NOMO-1 treated with DMSO at 0.1 percent for 48 hours (cell line): ENCODE measurements around the gene SLC12A6.
"Not testable (repeated sequence)": the region's sequence is repeated elsewhere in the genome, so short reads cannot be mapped to it uniquely, and the experiment has no call there.

Experiments used
- DNase-seq: peaks from one replicate; lab custom pipeline; 2025; ENCODE audit not compliant: unreplicated experiment; lab: John Stamatoyannopoulos, UW

Gene SLC12A6

GRCh38 chr15:34358367-34358766, 20.8 kb upstream of the SLC12A6 start:
- DNase-seq: no peak

GRCh38 chr15:34357653-34358052, 20.1 kb upstream of the SLC12A6 start:
- DNase-seq: no peak

DNA sequence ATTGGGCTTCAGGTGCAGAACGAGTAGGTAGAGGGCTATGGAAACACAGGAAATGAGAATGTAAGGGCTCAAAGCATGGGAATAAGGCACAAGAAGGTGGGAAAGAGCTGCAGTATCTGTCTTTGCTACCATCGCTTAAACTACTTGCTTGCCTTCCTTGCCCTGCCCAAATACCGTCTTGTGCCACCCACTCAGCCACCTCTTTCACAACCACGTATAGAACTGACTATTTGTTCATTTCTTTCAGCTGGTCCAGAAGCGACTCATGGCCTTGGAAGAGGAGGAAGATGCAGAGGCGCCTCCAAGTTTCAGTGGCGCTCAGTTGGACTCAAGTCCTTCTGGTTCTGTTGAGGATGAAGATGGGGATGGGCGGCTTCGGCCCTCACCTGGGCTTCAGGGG, 17.7 kb upstream of the SLC12A6 start:
- no peak for DNase-seq

DNA sequence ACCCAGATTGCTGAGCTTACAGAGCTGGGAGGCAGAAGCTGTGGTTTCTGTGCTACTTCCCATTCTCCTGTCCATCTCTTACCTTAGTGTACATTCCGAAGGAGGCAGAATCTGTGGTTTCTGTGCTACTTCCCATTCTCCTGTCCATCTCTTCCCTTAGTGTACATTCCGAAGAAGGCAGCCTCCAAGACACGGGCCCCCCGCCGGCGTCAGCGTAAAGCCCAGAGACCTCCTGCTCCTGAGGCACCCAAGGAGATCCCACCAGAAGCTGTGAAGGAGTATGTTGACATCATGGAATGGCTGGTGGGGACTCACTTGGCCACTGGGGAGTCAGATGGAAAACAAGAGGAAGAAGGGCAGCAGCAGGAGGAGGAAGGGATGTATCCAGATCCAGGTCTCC, 16.7 kb upstream of the SLC12A6 start:
- no peak for DNase-seq

DNA sequence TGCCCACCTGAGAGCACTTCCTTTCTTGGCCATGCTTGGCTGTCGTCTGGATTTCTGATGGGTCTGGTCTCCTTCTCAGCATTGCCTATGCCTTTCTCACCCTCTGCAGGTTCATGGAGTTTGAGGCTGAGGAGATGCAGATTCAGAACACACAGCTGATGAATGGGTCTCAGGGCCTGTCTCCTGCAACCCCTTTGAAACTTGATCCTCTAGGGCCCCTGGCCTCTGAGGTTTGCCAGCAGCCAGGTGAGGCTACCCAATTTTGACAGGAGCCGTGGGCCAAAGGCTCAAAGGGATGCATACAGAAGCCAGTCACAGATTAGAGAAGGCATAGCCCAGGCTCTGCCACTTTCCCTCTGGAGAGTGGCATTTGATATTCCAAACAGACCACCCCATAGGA, 16.0 kb upstream of the SLC12A6 start:
- no peak for DNase-seq

GRCh38 chr15:34352996-34353395, 15.4 kb upstream of the SLC12A6 start:
- DNase-seq: not testable (repeated sequence)

DNA sequence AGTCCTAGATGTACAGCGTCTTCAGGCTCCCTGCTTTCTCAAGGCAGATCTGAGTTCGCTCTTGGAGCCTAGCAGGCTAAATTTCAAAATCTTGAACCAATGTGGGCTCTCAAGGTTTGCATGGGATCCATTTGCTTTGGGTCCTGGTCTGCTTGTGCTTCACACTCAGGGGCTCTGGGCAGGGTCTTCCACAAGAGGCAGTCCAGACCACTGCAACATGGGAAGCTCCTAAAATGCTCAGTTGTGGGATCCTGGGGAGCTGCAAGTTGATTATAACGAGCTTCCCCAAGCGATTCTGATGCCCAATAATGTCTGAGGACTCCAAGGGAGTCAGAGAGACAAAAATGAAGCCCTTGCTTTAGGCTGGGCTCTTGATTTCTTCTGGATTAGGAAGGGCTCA, 12.2 kb upstream of the SLC12A6 start:
- DNase-seq: no peak

DNA sequence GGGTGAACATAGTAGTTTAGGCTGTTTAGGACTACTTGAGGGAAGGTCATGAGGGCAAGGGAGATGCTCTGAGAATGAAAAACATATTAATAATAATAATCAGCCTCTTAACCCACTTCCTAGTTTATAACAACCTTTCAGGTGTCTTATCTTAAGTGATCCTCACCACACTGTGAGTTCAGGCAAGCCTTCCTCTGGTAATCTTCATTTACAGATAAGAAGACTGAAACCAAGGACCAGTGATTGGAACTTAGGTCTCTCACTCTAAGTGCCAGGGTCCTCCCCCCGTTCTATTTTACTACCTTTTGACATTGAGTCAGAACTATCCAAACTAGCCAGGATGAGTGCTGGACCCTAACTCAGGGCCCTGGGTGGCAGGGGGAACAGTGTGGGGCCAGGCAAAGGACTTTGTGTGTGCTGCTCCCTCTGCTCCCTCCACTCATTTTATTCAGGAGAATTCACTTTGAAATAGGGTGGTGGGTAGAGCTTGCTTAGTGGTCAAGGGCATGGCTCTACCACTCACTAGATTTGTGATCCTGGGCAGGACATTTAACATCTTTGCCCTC, 11.2 kb upstream of the SLC12A6 start:
- DNase-seq: no peak

- no peak for DNase-seq
Observed at GRCh38 chr15:34347951-34348638, 10.5 kb upstream of the SLC12A6 start.

DNA sequence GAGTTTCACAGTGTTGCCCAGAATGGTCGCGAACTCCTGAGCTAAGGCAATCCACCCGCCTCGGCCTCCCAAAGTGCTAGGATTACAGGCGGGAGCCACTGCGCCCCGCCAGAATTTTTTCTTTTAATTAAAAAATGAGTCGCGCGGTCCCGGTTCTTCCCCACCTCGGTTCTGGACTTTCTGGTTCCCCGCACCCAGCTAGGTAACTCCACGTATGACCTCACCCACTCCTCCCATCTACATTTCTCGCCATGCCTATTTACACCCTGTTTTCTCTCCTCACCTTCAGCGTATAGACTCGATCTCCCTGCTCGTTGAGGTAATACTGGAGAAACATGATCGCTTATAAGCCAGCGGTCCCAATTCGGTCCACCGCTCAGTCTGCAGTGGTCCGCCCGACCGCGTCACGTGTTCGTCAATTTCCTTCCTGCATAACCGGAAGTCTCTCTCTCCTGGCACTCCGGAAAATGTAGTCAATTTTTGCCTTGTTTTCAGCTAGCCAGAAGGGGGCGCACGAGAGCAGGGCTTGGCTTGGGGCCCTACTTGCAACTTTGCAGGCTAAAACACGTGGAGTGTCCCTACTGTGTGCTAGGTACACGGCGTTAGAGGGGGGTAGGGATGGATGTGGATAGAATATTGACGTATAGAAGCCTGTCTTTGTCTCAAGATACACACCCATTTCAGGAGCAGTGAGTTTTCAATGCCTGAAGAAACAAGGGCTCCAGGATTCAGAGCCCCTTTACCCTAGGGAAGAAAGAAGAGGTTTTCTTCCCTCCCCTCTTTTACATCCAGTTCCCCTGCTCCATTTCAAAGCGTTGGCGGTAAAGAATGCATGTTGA, 5.4 kb upstream of the SLC12A6 start, which contains the start of the genes NOP10 and NUTM1:
Gene NOP10, minus strand, starts transcription at position 400 of the 839 bp plus-strand sequence. Its CDS starts 63 bp downstream, at position 337.
Gene NUTM1, plus strand, starts transcription at position 579 of the 839 bp plus-strand sequence. CDS start 382 bp downstream, outside the sequence.
- peak; percentile 92 for DNase-seq

- not testable (repeated sequence) for DNase-seq
Observed at GRCh38 chr15:34342213-34342736, 4.7 kb upstream of the SLC12A6 start.

- DNase-seq: no peak
Observed at GRCh38 chr15:34341381-34342212, 4.0 kb upstream of the SLC12A6 start.

DNA sequence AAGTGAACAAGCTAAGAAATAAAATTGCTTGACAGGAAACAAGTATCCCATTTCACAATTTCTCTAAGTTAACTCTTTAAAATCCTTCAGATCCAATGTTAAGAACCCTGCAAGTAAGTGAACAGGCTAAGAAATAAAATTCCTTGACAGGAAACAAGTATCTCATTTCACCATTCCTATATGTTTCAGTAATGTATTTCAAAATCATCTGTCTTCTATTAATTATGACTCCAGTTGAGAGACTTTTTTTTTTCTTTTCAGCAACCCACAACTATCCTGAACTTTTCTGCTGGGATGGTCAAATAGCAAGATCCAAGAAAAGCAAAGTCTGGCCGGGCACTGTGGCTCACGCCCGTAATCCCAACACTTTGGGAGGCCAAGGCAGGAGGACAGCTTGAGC, 2.4 kb upstream of the SLC12A6 start:
- no peak for DNase-seq

- DNase-seq: no peak
Observed at GRCh38 chr15:34338347-34338746, 766 bp upstream of the SLC12A6 start.

GRCh38 chr15:34336991-34337556, 507 bp downstream of the SLC12A6 start:
- no peak for DNase-seq

- no peak for DNase-seq
Observed at GRCh38 chr15:34336231-34336990, 1.2 kb downstream of the SLC12A6 start.

GRCh38 chr15:34335176-34336032, 2.2 kb downstream of the SLC12A6 start:
- DNase-seq: peak; percentile 67

- no peak for DNase-seq
Observed at GRCh38 chr15:34334672-34335071, 2.9 kb downstream of the SLC12A6 start.
